Measurements from ENCODE around the gene DRGX.

Gene DRGX

DNA sequence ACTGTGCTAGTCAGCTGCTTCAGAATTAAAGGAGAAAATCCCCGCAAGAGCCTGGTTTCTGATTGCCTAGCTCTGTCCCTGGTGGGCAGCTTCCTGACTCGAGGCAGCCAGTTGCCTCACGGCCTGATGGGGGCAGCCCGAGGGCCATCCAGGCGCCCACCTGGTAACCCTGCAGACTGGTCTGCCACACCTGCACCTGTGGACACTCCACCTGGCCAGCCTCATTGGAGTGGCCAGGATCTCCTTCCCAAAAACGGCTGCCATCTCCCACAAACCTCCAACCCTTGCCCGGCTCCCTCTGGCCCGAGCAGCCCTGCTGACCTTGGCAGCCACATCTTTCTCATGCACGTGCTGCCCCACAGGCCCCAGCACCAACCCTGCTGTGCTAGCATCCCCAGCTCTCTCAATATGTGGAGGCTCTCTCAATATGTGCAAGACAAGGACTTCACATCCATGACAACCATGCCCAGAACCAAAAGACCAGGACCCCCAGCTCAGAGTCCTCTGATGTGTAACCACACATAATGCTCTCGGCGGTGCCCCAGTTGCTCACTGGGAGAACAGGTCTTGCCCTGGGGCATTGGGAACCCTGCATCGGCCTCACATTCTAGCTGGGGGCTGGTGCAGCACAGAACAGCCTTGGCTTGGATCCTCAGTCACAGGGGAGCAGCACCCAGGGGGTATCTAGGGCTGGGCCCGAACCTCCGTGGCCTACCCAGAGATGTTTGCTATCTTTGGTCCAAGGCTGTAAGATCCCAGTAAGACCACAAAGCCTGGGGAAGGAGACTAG, 14.6 kb downstream of the DRGX start:
- no peak for DNase-seq

DNA sequence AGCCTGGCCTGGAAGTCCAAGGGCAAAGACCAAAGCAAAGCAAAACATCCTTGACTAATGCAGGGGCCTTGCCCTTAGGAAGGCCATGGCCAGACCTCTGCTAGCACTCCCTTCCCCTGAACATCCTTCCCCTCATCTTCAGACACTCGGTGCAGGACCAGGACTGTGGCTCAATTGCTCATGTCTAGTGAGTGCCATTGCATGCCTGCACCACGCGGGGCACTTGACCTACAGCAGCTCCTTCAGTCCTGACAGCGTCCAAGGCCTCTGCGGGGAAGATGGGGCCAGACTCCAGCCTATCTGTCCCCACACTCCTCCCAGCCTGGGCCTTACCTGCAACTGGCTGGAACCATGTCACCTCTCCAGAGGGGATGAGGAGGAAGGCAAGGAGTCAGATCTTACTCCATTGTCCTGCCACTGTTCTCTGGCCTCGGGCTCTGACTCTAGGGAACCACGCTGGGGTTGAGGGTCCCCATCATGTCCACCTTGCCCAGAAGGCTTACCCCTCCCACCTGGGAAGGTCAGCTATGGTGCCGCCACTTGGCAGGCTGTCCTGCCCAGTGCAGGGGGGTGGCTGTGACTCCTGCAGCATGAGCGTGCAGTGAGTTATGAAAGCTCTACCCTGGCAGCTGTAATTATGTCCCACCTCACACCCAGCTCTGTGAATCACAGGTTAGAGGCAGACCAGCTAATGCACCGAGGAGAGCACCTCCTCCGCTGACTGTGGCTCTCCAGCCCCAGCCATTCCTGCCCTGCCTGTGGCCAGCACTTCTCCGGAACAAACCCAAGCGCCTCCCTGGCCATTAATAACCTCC, 16.1 kb downstream of the DRGX start:
- no peak for DNase-seq

DNA sequence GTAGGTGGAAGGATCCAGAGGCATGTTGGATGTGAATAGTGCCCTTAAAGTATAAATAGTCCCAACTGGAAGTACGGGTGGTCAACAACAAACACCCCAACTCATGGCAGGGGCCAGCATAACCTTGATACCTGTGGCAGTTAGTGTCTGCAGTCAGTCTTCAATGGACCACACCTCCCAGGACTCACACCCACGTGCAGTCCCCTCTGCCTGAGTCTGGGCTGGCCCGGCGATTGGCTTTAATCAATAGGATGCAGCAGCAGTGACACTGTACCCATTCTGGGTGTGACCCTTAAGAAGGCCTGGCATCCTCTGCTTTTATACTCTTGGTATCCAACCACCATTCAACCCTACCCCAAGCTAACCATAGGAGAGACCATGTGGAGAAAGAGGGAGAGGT, 18.6 kb downstream of the DRGX start:
- no peak for DNase-seq

DNA sequence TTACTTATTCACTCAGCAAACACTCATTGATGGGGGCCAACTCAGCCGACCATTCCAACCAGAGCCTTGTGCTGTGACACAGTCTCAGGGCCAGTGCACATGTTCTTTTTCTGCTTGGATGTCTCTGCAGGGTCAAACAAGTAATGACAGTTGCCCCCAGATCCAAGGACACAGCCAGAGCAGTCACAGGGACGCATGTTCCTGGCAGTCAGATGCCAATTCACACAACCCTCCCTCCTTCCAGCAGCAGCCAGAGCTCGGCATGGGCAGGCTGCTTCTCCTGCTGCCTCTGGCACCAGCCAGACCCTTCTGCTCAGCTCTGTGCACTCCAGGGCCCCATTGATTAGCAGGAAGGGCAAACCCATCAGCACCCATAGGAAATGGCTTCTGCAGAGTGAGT, 20.3 kb downstream of the DRGX start:
- no peak for DNase-seq

DNA sequence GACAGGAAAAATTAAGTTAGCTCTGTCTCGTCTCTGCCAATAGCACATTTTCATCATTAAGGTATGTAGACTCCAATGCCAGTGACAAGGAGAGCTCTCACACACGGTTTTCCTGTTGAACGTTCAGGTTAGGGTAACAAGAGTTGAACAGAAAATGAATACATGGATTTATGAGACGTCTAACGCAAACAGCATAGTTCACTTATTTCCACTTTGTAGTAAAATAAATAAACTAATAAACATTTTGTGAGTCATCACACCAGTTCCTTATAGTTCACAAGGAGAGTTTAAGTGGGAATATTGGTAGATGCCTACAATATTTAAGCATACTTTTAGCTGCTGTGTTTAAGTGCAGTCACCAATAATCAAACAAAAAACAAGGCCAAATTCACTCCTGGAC, 21.1 kb downstream of the DRGX start:
- no peak for DNase-seq

DNA sequence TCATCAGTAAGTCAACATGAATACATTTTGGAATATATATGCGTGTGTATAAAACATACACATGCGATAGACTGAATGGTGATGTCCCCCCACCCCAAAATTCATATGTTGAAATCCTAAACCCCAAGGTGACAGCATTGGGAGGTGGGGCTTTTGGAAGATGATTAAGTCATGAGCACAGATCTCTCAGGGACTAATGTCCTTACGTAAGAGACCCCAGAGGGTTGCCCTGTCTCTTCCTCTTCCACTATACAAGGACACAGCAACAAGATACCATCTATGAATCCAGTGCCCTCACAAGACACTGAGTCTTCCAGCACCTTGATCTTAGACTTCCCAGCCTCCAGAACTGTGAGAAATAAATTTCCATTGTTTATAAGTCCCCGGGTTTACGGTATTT, 22.5 kb downstream of the DRGX start:
- no peak for DNase-seq

DNA sequence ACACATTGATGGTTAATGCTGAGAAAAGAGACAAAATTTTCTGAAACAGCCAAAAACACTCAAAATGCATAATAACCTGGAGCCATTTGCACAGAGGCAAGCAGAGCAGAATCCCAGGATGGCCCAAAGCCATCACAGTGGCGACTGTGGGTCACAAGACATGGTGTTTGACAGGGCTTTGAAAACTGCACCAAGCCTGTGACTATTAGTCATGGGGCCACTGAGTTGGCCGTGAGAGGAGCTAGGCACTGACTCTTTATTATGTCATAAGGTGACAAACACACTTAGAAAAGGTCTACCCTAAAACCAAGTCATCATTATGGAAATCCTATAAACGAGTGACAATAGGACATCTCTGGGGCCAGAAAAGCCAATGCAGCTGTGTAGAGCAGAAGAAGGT, 23.9 kb downstream of the DRGX start:
- no peak for DNase-seq

DNA sequence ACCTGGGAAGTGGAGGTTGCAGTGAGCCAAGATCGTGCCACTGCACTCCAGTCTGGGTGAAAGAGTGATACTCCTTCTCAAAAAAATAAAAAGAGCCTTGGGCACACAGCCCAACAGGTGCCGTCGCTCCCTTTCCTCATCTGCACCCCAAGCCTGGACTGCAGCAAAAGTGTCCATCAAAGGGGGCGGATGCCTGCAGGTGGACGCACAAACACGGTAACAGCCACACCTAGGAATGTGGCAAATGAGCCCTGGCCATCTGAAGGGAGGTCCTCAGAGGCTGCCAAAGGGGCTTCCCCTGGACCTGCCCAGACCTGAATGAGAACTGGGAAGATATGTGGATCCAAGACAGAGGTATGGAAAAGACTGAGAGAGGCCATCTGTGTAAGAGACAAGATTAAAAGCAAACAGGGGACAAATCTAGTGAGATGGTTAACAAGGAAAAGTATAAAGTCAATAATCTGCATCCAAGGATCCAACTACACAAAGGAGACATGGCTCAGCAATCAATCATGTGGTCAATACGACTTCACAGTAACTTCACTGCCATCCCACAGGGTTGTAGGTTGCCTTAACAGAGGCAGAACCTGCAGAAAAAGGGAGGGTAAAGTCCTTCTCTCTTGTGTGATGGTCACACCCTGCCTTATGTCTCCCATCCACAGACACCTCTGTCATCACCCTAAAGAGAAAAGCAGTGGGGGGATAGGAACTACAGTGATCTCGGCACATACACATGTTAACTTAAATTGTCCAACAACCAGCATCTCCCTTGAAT, 25.4 kb downstream of the DRGX start:
- no peak for DNase-seq

DNA sequence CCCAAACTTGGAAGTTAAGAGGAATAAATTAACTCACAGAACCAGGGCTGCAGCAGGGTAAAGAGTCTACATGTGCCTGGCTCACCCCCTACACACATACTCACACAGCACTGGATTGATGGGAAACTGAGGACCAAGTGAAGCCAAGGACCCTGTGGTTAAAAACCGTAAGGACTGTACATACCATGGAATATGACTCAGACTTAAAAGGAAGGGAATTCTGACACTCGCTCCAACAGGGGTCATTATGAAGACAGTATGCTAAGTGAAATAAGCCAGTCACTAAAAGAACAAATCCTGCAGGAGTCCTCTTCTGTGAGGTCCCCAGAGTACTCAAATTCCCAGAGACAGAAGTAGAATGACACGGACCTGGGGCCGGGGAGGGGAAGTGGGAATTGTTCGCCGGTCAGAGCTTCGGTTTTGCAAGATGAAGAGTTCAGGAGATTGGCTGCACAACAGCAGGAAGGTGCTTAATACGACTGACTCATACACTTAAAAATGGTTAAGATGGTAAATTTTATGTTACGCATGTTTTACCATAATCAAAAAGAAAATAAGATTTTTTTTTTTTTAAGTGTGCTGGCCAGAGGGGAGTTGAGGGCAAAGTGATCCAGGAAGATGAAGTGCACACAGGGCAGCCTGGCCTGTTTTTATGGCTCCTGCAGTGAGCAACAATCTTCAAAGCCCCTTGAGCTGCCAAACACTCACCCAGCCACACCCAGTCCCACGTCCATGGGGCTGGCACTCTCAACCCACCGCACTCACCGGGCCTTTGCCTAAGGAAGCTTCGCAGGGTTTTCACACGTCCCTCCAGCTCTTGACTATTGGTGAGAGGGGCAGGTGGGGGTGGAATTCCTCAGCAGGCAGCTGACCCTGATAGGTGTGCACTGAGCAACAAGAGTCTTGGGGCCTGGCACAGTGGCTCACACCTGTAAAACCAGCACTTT, 26.4 kb downstream of the DRGX start:
- no peak for DNase-seq

DNA sequence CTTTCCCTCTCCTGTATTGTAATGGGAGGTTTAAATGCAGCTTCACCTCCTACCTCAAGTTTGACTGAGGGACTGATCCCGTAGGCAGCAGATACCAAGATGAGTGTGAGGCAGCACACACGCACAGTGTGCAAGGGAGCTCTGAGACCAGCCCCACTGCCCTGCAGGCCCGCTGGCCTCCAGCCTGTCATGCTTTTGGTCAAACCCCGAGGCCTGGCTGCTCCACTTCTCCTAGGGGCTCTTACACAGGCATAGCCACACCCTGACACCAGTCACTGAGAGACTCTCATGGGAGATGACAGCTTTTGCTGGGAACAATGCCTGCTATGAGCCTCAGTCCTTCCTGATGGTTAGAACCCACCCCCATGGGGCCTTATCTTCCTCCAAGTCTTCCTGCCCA, 27.6 kb downstream of the DRGX start:
- no peak for DNase-seq

DNA sequence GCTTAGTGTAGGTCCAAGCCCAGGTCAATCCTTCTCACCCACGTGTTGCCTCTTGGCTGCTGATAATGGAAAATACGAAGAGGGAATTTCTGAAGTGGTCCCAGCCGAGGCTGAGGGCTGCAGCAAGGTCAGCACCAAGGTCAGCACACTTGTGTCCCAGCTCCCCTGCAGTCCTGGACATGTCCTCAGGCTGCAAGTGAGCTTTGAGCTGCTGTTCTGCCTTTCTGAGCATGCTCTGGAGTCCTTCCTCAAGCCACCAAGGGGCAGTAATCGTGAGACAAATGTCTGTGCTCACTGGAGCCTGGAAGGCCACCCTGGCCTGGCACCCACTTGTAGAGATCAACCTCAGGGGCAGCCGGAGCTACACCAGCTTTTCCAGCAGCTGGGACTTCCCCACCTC, 28.3 kb downstream of the DRGX start:
- DNase-seq, result no peak

DNA sequence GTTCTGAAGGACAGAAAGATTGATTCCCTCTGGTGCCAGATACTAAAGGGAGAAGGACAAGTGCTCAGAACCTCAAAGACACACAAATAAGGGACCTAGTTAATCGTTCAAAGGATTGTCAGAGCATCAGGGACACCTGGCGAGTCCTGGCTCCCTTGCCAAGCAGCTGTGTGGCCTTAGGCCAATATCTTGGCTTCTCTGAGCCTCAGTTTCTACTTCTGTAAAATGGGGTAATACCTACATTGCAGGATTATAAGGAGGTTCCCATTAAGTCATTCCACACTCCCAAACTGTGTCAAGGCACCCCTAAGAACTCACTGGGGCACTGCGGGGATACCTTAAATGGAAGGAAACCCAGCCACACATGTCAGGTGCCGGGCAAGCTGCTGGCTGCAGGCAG, 29.4 kb downstream of the DRGX start:
- no peak for DNase-seq

DNA sequence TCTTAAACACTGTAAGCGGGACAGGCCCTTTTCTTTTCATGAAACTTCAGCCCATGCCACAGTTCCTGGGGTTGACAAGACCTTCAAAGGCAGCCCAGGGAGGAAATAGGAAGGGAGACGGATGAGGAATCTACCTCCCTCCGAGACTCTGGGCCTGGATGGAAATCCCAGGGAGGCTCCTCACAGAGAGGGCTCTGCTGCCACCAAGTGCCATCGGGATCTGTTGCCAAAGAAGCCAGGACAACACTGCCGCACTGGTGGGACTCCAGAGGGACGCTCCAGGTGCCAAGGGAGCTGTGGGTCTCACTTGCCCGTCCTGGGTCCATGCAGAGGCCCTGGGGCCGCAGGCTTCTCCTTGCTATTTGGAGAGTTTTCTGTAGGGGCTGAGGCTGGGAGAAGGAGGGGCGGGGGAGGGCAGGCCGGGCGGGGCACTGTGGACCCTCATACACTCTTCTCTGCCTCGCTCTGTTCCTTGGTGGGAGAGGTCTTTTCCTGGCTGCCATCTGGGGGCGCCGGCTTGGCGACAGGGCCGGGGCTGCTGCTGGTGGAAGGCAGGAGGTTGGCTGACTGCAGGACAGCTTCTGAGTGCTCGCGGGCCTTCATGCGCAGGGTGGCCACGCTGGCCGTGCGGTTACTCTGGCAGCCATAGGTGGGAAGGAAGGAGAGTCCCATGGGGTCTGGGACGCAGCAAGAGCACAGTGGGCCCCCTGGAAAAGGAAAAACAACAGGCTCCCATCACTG, 30.0 kb downstream of the DRGX start:
- no peak for DNase-seq

DNA sequence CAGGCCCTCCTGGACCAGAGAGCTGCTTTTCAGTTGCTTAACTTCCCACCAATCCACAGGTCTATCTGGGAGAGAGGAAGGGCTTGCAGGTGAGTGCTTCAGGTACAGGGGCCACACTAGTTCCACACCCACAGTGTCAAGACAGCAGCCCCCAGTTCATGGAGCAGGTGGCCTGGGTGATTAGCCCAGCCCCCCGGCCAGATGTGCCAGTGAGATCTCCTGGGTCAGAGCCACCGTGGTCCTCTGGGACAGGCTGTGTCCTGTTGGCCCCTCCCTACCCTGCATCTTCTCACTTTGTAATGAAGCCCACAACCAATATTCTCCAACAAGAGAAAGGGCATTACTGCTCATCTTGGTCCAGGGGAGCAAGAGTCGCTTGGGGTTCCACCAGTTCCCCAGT, 30.6 kb downstream of the DRGX start:
- no peak for DNase-seq

DNA sequence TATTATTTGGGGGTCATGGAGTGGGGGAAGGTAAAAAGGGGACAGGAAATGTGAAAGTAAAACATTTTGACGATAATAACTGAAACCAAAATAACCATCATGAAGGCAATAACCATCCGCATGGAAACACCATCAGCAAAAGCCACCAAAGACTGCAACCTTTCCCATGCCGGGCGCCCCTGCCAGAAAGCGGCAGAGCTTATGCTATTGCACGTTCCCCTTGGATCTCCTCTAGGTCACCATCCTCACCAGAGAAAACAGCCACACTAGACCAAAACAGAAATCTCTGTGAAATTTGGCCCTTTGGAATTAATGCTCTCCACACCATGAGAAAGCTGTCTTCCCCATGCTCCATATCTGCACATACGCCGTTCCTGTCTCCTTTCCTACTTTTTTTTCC, 31.1 kb downstream of the DRGX start:
- DNase-seq, result no peak

DNA sequence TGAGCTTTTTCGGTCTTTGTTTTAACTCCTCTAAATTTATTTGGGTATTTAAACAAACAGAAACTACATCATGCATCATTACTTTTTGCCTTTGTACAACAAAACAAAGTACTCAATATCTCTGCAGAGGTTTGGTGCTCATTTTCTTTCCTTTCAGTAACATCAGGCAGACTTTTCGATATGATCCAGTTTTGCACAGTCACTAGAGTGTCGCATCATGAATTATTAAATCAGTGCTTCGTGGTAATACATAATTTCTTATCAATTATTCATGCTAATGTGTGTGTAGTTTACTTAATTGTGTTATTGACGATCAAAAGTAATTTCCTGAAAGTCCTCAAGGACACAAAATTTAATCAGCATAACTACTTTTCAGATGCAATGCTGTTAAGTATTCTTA, 31.8 kb downstream of the DRGX start:
- DNase-seq, result no peak

DNA sequence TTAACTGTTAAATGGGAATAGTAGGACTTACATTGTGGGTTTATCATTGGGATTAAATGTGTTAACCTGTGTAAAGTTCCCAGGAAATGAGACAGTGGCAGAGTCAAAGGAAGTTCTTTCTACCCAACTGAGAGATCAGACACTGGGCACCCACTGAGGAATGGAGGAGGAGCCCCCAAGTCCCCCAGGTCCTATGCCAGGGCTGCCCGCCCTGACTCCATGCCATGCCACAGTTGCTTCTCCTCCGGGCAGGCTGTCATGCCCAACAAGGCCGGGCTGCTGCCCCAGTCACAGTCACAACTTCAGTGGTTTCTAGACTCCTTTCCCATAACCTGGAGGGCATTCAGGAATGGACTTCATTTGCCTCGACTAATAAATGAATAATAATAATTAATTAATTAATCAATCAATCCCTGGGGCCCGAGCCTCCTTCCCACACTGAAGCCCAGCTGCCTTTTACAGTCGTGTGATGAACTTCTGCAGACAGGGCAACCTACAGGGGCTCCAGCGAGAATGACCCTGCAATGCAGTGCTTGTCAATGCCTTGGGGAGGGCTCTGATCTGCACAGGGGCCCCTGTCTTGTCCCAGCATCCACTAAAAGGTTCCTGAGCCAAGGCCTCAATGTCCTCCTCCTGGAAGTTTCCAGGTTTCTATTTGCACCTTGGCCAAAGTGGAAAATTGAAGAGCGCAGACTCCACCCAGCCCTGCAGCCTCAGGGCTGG, 32.4 kb downstream of the DRGX start:
- no peak for DNase-seq

DNA sequence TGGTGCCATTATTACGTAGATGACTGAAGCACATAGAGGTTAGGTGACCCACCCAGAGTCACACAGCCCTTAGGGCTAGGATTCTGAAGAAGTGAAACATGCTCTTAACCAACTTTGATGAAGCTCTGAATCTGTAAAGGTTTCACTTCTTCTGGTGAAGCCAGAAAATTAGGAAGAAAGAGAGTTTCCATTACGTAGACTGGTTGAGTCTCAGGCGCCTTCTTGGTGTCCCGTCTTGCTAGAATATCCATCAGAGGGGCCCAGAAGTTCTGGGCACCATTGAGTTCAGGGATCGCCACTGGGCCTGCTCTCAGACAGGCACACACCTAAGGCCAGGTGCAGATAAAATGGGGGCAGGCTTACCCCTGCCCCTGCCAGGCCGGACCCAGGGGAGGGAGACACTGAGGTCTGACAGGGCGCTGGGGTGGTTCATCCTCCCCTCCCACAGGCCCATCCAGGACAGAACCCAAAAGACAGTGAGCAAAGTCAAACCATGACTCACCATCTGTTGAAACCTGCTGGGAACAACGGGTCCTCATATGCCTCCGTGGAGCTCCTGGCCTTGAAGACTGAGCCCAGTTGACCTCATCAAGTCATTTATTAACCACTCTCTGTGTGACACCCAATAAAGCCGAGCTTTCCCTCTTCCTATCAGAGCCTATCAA, 33.2 kb downstream of the DRGX start:
- peak; percentile 8 for DNase-seq

DNA sequence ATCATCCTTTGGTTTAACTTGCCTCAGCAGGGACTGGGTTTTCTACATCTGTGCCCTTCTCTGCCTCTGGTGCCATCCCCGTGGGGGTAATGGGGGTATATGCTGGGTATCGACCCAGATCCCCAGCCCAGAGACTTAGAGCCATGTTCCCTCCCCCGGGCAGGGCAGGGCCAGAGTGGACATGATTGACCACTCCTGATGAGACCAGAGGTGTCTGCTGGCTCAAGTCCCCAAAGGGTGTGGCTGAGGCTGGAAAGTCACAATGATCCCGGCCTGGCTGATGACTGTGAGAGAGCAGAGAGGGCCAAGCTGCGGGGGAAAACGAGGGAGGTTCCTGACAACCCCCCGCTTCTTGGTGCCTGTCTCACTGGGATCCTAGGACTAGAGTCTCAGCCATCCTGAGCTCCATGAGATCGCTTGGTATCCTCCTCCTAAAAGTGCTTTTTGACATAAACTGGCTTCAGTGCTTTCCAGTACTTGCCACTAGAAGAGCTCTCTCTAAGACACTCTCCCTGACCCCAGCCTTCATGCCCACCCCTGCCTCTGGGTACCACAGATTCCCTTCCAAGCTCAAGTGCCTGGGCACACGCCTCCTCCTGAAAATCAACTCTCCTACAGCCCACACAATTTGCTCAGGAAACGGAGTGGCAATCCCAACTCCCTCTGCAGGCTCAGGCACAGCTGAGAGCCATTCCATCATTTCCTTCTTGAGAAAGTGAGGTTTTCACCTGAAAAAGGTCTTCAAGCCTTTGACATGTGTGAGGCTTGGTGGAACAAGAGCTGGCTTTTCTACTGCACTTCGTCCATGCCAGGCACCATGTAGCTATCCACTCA, 33.9 kb downstream of the DRGX start:
- no peak for DNase-seq

DNA sequence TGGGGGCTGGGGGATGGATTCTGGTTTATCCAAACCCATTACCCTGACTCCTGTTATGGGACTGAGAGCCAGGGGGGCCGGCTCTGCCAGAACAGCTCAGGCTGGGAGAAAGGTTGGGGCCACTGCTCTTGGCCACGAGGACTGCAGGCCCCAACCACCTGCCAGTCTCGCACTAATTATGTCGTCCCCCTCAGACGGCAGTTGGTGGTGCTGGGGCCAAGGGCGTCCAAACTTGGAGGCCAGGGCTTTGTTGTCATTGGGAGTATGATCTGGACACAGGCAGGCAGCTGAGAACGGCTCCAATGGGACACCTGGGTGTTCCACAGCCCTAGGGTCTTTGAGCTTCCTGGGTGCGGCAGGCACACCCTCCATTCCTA, 34.7 kb downstream of the DRGX start:
- DNase-seq, result no peak

All from CD4-positive, alpha-beta T cell treated with Interleukin-17A for 1 hour (primary cell).